Stimulated activated CD8-positive, alpha-beta memory T cell treated with anti-CD3 and anti-CD28 coated beads, Interleukin-4, amount 100 ng/mL, for 4 hours (primary cell): ENCODE data around the gene TUBA4A.
A peak's percentile ranks its signal among the peaks of the same experiment; 100 is the strongest.
"Not testable (repeated sequence)": the region's sequence is repeated elsewhere in the genome, so short reads cannot be mapped to it uniquely, and the experiment has no call there.

Source experiments
- DNase-seq, 2 donors: peaks; one replicate each; pipeline ENCODE4 v3.0.0-alpha.2; 2020; ENCODE audit warnings: low read depth in 2 of 2, low spot score in 1 of 2

The TUBA4A gene

DNA sequence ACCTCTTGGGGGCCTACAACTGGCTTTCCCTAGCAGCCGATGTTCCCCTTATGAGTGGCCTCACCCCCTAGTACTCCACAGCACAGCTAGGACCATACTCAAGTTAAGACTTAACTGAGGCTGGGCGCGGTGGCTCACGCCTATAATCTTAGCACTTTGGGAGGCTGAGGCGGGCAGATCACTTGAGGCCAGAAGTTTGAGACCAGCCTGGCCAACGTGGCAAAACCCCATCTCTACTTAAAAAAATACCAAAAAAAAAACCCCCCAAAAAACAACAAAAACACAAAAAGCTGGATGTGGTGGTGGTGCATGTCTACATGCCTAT is 33.4 kb upstream of the TUBA4A start:
- not testable (repeated sequence) for DNase-seq

DNA sequence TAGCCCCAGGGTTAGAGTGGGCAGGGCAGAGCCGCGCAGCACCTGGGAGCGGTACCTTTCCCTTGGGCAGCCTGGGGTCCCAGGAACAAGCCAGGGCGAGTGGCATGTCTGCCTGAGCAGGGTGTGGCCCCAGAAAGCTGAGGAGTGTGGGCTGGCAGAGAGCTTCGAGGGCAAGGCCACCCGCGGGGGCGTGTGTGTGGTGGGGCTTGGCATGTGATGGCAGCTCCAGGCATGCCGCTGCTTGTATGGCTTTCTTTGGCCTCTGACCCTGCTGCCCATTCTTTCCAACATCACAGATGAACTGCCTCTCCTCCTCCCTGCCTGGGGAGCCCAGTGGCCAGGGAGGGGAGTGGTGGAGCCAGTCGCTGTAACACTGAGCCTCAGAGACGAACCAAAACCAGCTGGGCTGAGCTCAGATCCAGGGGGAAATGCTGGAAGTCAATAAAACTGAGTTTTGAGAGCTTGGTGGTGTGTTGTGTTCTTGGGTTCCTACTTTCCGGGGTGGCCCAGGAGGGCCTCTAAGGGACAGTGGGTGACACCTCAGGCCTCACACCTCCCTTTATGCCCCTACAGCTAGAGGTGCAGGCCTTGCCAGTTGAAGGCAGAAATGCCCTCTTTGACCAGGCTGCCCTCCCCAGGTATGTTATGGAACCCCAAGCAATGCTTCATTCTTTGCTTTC is 32.9 kb upstream of the TUBA4A start:
- no peak for DNase-seq

DNA sequence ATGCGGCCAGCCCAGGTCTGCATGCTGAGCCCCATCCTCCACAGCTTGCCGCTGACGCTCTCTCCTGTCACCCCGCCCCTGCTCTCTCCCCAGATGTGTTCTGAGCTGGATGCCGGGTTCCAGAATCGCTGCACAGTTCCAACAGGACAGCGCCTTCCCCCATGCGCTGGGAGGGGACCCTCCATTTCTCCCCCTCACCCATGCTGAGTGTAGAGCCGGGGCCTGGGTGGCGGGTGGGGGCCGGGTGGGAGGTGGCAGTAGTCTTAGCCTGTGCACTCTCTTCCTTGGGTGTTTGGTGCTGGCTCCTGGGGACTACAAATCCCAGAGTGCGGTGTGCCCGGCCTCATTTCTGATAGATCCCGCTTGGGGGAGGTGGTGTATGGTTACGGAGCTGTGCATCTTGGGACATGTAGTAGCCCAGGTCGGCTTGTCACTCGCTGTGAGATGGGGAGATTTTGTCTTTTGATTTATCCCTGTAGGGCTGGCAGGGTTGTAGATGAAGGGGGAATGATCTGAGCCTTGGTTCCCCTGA is 32.2 kb upstream of the TUBA4A start:
- DNase-seq: no peak

DNA sequence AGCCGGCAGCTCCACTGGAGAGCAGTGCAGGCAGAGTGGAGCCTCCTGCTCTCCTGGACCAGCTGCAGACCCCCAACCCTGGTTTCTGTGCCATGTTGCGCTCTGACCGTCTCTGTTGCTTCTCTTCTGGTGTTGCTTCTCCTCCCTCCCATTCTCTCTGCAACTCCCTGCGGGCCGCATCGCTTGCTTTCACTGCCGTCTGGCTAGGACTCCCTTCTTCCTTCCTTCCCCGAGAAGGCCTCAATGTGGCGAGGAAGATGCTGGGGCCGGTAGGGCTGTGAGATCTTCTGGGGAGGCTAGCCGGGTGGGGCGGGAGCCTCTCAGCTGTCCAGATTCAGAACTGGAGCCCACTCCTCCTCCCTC is 31.6 kb upstream of the TUBA4A start:
- no peak for DNase-seq

DNA sequence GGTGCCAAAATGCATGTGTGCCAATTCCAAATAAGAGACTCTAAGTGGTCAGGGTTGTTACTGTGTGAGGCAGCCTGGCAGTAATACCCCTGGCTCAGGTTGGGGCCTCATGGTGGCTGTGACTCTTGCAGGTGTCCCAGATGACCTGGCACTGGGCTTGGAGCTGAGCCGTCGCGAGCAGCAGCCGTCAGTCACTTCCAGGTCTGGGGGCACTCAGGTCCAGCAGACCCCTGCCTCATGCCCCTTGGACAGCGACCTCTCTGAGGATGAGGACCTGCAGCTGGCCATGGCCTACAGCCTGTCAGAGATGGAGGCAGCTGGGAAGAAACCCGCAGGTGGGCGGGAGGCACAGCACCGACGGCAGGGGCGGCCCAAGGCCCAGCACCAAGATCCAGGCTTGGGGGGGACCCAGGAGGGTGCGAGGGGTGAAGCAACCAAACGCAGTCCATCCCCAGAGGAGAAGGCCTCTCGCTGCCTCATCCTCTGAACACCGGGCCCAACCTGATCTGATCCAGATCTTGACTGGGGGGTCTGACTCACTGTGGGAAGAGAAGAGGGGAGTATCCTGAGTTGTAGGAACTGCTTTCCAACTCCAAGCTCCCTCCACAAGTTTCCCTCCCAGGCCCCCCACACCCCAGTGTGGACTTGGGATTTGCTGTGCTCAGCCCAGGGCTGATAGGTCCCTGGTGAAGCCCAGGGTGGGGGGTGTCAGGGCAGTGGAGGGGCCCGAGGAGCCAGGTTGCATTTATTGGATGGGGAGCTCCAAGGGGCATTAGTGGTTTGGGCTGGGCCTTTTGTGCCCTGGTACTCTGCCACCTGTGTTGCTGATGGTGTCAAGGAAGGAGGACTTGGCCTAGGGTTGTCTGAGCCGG is 31.0 kb upstream of the TUBA4A start:
- DNase-seq: no peak

DNA sequence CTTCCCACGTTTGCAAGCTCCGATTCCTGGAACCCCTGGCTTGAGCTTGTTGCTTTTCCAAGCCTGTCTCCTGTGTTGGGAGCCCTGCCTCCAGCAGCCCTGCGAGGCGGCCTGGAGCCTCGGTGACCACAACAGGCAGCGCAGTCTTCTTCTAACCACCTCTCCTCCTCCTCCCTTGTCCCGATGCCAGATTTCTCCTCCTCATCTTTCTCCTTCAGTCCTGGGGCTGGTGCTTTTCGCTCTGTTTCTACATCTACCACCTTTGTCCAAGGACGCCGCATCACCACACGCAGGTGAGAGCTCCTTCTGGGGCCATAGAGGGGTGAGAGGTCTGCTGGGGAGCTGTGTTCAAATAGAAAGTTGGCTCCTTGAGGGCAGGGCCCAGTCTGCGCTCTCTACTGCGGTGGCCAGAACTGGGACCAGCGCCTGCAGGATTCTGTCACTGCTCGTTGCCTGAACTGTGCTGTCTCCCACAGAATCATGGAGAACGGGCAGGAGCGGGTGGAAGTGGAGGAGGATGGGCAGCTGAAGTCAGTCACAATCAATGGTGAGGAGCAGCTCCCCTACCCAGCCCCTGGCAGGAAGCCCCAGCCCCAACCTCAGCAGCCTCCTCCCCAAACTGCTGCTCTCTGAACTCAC is 29.3 kb upstream of the TUBA4A start:
- DNase-seq: no peak

DNA sequence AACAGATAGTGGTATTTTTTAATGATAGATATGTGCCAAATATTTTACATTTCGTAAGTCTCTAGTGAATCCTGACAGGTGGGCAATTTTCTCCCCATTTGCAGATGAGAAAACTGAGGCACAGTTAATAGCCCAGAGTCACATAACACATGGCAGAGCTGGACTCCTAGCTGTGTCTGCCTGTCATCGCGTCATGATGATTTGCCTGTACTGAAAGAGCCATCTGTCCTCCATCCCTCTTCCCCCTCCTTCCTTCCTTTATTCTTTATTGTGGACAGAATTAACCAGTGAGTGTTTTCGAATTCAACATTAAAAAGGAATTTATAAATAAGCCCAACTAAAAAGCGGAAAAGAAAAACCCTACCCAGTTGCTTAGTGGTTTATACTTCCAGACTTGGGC is 28.7 kb upstream of the TUBA4A start:
- no peak for DNase-seq

DNA sequence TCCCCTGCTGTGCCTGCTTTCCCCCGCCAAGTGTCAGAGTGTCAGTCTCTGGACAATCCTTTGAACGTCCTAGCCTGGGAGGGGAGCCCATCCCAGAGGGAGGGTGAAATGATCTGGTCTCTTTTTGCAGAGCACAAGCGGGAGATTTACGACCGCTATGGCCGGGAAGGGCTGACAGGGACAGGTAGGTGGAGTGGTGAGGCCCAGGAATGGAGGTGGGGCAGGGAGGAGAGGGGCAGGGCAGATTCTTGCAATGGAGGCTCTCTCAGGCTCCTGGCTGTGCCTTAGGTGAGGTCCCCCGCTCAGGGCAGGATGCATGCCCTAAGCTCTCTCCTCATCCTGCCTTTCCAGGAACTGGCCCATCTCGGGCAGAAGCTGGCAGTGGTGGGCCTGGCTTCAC is 27.9 kb upstream of the TUBA4A start:
- no peak for DNase-seq

DNA sequence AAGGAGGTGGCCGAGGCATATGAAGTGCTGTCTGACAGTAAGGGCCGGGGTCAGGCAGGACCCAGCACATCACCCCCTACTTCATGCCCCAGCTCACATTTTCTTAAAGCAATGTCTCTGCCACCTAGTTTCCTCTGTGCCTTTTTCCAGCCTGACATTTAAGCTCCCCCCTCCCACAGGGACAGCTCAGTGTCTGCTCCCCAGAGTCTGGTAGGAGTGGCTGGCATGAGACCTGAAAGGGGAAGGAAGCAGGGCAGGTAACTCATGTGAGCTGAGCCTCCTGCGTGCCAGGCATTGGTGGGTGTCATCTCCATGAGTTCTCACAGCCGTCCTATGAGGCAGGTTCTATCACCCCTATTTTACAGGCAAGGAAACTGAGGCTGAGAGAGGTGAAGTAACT is 26.9 kb upstream of the TUBA4A start:
- DNase-seq: no peak

DNA sequence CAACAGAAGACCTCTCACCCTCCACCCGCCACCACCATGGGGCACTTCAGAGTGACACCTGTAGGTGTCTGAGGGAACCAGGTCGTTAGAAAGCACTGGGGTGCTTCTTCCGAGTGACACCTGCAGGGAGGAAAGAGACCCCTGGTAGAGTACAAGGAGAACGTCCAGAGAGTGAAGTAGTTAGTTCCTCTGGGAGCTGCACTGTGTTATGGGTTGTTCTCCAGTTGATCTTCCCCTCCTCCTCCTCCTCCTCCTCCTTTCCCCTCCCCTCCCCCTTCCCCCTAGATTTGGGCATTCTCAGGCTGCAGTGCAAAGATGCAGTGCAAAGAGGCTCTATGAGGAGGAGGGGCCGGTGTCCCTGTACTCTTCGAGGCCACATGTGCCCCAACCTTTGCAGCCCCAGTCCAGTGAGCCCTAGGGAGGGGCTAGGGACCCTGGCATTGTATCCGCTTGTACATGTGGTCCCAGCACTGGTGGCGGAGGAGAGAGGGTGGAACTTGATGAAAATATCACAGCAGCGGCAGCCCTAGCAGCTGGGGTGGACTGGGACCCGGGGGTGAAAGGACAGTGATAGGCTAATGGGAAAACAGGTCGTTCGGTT is 26.3 kb upstream of the TUBA4A start:
- DNase-seq: no peak

DNA sequence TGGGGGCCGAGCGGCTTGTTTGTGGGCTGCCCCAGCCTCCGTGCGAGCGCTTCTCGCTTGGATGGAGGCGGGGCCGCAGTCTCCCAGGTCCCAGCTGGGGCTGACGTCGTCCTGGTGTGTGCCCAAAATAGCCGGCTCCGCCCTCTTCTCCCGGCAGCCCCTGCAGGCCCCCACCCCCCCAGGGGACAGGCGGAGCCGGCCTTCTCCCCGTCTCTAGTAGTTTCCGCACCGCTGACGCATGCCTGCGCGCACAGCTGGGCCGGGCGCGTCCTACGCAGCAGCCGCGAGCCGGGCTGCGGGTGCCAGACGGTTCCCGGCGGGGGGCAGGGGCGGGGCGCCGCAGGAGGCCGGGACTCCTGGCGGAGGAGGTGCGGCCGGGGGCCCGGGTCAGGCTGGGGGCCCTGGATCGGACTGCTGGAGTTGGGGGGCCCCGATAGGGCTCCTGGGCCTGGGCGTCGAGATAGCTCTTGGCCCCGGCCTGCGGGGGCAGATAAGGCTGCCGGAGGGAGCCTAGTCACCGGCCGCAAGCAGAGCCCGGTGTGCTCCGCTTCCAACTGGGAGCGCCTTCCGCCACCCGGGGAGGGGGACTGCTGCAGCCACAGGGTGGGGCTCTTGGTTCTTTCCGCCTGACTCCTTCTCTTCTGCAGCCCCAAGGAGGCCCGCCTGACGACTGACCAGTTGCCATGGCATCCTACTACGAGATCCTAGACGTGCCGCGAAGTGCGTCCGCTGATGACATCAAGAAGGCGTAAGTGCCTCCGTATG is 25.6 kb upstream of the TUBA4A start, which contains the start of gene DNAJB2:
Gene DNAJB2, plus strand, starts transcription at position 216 of the 765 bp plus-strand sequence. Its CDS starts 468 bp downstream, at position 684.
- DNase-seq: peak; percentile 97 to 99

DNA sequence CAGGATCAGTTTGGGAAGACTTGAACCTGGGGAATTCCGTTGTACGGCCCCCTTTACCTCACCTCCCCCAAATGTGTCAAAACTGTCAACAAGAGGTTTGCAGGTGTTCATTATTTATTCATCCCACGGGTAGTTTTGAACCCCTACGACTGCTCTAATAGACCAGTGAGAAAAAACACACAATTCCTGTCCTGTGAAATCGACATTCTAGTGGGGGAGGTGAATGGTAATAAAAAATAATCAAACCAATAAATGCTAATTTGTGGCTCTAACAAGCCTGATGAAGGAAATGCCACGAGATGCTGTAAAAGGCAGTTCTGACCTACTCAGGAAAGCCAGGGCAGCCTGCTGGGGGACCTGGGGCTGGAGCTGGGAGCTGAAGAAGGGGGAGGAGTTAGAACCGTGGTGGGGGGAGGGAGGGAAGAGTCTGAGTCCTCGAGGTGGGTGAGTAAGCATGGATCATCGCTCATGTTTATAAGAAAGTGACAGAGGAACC is 25.0 kb upstream of the TUBA4A start:
- DNase-seq: no peak

DNA sequence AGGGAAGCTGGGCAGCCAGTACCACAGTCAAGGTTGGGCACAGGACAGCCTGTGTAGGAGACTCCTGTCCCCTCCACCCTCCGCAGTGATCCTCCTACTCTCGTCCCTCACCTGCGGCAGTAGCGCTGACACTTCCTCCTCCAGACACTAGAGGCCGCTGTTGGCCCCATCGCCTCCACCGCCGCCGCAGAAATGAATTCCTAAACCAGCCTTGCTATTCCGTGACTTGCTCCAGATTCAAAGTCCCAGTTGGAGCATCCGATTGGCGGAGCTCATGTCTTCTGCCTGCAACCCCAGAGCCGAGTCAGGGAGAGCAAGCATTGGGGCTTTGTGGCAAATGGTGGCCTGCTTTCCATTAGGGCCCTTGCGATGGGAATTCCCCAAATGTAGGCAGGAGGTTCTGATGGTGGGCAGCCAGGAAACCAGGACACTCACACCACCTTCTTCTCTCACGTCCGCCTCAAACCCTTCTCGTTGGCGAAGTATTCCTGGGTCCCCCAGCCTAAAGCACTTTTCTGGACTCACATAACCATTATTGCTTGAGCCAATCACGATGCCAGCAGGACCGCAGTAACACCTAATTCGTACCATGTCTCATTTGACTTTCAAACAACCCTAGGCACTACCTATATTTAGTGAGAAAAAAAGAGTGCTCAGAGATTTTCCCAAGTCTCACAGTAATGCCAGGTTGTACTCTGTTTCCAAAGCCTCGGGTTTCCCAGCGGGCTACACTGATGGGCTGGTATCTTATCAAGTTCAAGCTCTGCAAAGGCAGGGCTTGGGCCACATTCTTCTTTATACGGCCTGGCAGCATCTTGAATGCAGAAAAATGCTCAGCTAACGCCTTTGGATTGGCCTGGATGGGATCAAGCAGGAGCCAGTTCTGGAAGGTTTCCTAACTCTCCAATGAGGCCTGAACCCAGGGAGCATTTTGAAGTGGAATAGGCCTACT is 24.3 kb upstream of the TUBA4A start:
- peak; percentile 52 to 58 for DNase-seq

DNA sequence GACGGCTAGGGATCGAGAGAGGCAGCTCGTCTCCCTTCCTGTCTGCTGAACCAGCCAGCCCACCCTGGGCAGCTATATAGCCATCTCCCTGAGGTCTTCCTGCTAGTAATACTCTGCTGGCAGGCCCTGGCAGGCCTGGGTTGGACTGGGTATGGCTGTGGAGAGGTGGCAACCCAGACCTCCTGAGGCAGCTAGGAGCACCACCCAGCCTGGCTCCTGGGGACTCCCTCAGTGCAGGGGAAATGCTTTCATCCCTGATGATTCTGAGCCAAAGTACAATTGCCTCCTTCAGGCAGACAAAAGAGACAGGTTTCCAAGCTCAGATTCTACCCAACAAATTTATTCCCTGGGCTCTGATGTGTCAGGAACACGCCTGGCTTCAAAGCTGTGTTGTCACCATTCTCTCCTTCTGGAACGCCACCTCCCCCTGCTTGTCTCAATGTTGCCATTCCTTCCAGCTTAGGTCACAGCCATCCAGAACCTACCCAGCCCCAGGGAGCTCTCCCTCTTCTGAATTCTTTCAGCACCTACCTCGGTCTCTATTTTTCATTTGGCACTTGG is 20.7 kb upstream of the TUBA4A start:
- DNase-seq: no peak

DNA sequence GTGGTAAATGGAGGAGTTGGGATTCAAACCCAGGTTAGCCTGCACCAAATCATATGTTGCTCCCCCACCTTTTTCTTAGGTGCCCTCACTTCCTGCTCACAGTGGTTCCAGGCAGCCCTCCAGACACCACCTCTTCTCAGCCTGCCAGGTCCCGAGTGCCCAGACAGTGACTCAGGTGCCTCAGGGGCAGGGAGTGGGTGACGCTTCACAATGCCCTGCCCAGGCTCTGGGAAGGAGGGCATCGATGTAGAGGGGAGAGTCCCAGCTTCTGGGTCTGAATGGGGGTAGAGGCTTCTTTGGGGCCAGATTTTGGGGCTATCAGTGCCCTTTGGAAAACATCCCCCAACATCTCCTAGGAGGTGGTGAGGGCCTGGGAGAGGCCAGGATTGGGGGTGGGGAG is 20.2 kb upstream of the TUBA4A start:
- DNase-seq: no peak

DNA sequence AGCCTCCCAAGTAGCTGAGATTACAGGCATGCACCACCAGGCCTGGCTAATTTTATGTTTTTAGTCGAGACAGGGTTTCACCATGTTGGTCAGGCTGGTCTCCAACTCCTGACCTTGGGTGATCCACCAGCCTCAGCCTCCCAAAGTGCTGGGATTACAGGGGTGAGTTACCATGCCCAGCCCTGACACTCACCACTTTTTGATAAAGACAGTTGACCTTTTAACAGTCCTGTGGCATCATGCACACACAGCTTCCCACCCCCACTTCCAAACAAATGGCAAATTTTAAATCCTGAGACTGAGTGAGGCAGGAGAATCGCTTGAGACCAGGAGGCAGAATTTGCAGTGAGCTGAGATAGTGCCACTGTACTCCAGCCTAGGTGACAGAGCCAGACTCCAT is 19.3 kb upstream of the TUBA4A start:
- DNase-seq: no peak

DNA sequence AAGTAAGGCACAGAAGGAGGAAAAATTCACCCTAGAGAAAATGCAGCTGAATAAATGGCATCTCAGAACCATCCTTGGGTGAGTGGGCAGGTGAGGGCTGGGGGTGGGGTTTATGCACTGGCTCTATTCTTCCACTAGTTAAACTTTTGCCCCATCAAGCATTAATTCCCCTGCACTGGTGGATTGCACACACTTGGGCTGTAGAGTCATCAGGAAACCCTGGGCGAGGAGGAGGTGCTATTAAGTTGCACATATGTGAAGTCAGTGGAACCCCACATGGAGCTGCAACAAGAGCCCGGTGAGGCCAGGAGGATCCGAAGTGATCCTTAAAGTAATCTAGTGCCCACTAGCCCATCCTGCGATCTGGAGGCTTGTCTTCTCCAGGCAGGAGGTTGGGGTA is 18.6 kb upstream of the TUBA4A start:
- DNase-seq: no peak

DNA sequence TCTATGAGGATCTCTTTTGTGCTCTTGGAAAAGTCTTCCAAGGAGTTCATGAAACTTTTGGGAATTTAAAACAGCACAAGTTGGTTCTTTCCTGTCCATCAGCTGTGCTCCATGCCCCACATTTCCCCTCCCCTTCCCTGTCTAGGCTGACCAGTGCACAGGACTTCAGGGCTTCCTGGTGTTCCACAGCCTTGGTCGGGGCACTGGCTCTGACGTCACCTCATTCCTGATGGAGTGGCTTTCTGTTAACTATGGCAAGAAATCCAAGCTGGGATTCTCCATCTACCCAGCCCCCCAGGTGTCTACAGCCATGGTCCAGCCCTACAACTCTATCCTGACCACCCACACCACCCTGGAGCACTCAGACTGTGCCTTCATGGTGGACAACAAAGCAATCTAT is 17.3 kb upstream of the TUBA4A start:
- no peak for DNase-seq

DNA sequence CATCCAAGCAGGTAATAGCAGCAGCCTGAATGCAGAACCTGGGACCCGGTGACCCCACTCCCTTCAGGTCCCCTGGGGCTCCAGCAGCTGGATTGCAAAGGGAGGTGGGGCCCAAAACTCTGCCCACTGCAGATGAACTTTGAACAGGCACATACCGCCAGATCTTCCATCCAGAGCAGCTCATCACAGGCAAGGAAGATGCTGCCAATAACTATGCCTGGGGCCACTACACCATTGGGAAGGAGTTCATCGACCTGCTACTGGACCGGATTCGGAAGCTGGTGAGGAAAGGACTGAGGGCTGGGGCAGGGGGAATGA is 16.3 kb upstream of the TUBA4A start:
- DNase-seq: no peak
